Cardiac muscle cell (in vitro differentiated cells and primary cell): Measurements from ENCODE around the gene BTAF1. TPM values are rescaled to one million over a fixed set of nuclear protein-coding genes. Genes with fewer than 3 reads are reported as not detected.
"Not testable (repeated sequence)": the region's sequence is repeated elsewhere in the genome, so short reads cannot be mapped to it uniquely, and the experiment has no call there.

Experiments used
- DNase-seq, 2 donors: peaks; one replicate each; pipeline versions ENCODE4 v3.0.0 to v3.0.0-alpha.2; 2010 to 2017; ENCODE audit warnings: low read depth in 1 of 2, low spot score in 1 of 2
- H3K27ac ChIP-seq: fragments of 200-600 bp; sonication (generic); 2 replicates; pipeline ENCODE4 v1.5.1; 2016
- H3K27me3 ChIP-seq: fragments of 200-600 bp; sonication (generic); 2 replicates; pipeline ENCODE4 v1.6.0; 2016; ENCODE audit warnings: control low read depth
- H3K36me3 ChIP-seq: fragments of 200-600 bp; sonication (generic); 2 replicates; pipeline ENCODE4 v1.5.1; 2016; ENCODE audit warnings: control low read depth
- H3K4me1 ChIP-seq: fragments of 200-600 bp; sonication (generic); 2 replicates; pipeline ENCODE4 v1.8.1; 2017; ENCODE audit warnings: low read depth, mild to moderate bottlenecking, mixed run types
- H3K4me3 ChIP-seq: fragments of 200-600 bp; sonication (generic); 2 replicates; pipeline ENCODE4 v1.5.1; 2016; ENCODE audit warnings: mild to moderate bottlenecking
- H3K9me3 ChIP-seq: fragments of 200-600 bp; sonication (generic); 2 replicates; pipeline ENCODE4 v1.5.1; 2017; ENCODE audit warnings: low read depth, mild to moderate bottlenecking, control low read depth
- CTCF ChIP-seq: IDR thresholded peaks from 2 replicates; pipeline ENCODE4 v1.5.1; 2012; ENCODE audit warnings: low read depth, mild to moderate bottlenecking, low read length
- polyA plus RNA-seq: library from polyadenylated mRNA; unstranded; fragments of >200 nt; fragmentation: Nextera tagmentation; extraction: Ambion mirVana; gene quantifications from 2 replicates; pipeline ENCODE4 v1.2.1, GENCODE V29; 2016
- total RNA-seq: library from RNA; depleted of rRNA; stranded (reverse); fragments of >200 nt; gene quantifications from 2 replicates; pipeline ENCODE4 v1.2.3, GENCODE V29; 2016

The BTAF1 gene
- total and polyA plus RNA-seq, 2 experiments from 2014 or later, result 35.1 to 121 TPM

GRCh38 chr10:92031580-92031979 is 108.0 kb downstream of the BTAF1 start:
- no peak overlapping the region for H3K4me3 ChIP-seq
- no peak for DNase-seq
- TF ChIP-seq CTCF, result no peak
- no peaks in the 10 kb centered on the region for H3K9me3 ChIP-seq
- H3K4me1 ChIP-seq, result peaks cover 14% of the 10 kb centered on the region
- no peak overlapping the region for H3K27ac ChIP-seq
- no peaks in the 10 kb centered on the region for H3K27me3 ChIP-seq
- H3K36me3 ChIP-seq, result peaks cover 42% of the 10 kb centered on the region

- H3K4me3 ChIP-seq, H3K27me3 ChIP-seq, H3K9me3 ChIP-seq: not testable (repeated sequence)
- DNase-seq, result peak in 1 of 2 donors; percentile 16
- Histone ChIP-seq H3K36me3 (peaks cover 29% of the 10 kb centered on the region), H3K4me1 (peaks cover 14% of the 10 kb centered on the region), H3K27ac (peak overlapping the region; percentile 16)
Observed at GRCh38 chr10:92033070-92033469, 109.5 kb downstream of the BTAF1 start.

- H3K27ac ChIP-seq, result no peak overlapping the region
- DNase-seq, result no peak
- H3K4me3 ChIP-seq, result no peak overlapping the region
- H3K4me1 ChIP-seq, result no peaks in the 10 kb centered on the region
- no peaks in the 10 kb centered on the region for H3K36me3 ChIP-seq
- H3K9me3 ChIP-seq, result no peaks in the 10 kb centered on the region
- H3K27me3 ChIP-seq, result no peaks in the 10 kb centered on the region
- no peak for TF ChIP-seq CTCF
Observed at GRCh38 chr10:92038949-92039348, 115.4 kb downstream of the BTAF1 start.

- no peak overlapping the region for H3K4me3 ChIP-seq
- H3K27me3 ChIP-seq, result peaks cover 12% of the 10 kb centered on the region
- TF ChIP-seq CTCF, result no peak
- H3K27ac ChIP-seq, result no peak overlapping the region
- no peak for DNase-seq
- no peaks in the 10 kb centered on the region for H3K9me3 ChIP-seq
- no peaks in the 10 kb centered on the region for H3K4me1 ChIP-seq
- H3K36me3 ChIP-seq, result no peaks in the 10 kb centered on the region
Observed at GRCh38 chr10:92042541-92042940, 119.0 kb downstream of the BTAF1 start.

- H3K4me3 ChIP-seq, result no peak overlapping the region
Observed at GRCh38 chr10:92045641-92046106, 122.1 kb downstream of the BTAF1 start.

GRCh38 chr10:92047215-92047614 is 123.6 kb downstream of the BTAF1 start:
- H3K9me3 ChIP-seq, result no peaks in the 10 kb centered on the region
- DNase-seq, result no peak
- H3K4me3 ChIP-seq, result no peak overlapping the region
- peaks cover 12% of the 10 kb centered on the region for H3K27me3 ChIP-seq
- no peak for TF ChIP-seq CTCF
- H3K27ac ChIP-seq, result no peak overlapping the region
- H3K4me1 ChIP-seq, result no peaks in the 10 kb centered on the region
- H3K36me3 ChIP-seq, result no peaks in the 10 kb centered on the region

More at GRCh38 chr10:92045641-92046106, 122.1 kb downstream of the BTAF1 start:
- no peaks in the 10 kb centered on the region for H3K9me3 ChIP-seq
- H3K27me3 ChIP-seq, result peaks cover 12% of the 10 kb centered on the region
- peak in 1 of 2 donors; percentile 27 for DNase-seq
- TF ChIP-seq CTCF, result no peak
- no peaks in the 10 kb centered on the region for H3K4me1 ChIP-seq
- H3K36me3 ChIP-seq, result no peaks in the 10 kb centered on the region
- H3K27ac ChIP-seq, result no peak overlapping the region
